A549 (cell line): ENCODE data around the gene CRACDL.

Experiments
- JUN ChIP-seq, 2 experiments: fragments of >200 bp; sonication (Bioruptor Twin); formaldehyde crosslinking; IDR thresholded peaks; 2 replicates in 1 of 2; 3 replicates in 1 of 2; pipeline ENCODE4 v1.6.1; 2016 to 2017
- POLR2A ChIP-seq: IDR thresholded peaks from 2 replicates; pipeline ENCODE4 v1.6.1; 2012; ENCODE audit warnings: mild to moderate bottlenecking, low read length

DNA sequence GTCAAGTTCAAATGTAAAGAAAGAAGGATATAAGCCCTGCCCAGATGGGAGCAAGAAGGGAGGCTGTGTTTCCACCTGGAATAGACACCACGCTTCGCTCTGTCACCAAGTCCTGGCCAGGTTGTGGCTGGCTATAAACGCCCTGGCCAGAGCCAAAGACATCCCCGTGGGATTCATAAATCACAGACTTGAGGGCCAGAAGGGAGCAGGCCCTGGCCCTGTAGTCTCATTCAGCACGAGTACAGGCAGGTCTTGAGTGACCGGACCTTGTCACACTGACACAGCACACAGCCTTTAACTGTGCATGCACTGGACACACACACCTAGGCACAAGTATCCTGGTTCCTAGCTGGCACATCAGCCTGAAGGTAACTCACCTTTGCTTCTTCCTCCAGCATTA, 110.6 kb downstream of the CRACDL start:
- TF ChIP-seq POLR2A: no peak
- no peak for TF ChIP-seq JUN (IDR thresholded peaks at IDR 0.05)
